Activated CD8-positive, alpha-beta memory T cell treated with anti-CD3 and anti-CD28 coated beads for 36 hours (primary cell): ENCODE results near the gene SLC15A4. TPM values are rescaled to one million over a fixed set of nuclear protein-coding genes. Genes with fewer than 3 reads are reported as not detected.

Experiments
- total RNA-seq, 2 experiments: library from RNA; stranded (reverse); gene quantifications; one replicate each; pipeline ENCODE4 v1.2.3, GENCODE V29; 2021

Gene SLC15A4
- total RNA-seq, 2 experiments from 2014 or later = 26.5 to 26.6 TPM

Other genes with a start within 250 kb of the SLC15A4 start
- under 1 TPM; 0.38 to 0.48 TPM for gene GLT1D1, start 29.5 kb upstream of the SLC15A4 start, total RNA-seq